VCaP (cell line): ENCODE data around the gene INSYN2A.

Experiments used
- H3K27ac ChIP-seq: fragments of 450-650 bp; 2 replicates; pipeline ENCODE4 v1.5.1; 2017
- TF ChIP-seq, protein P1 (sequence below): fragments of 450-650 bp; conservative IDR thresholded peaks from 2 replicates; pipeline ENCODE4 v1.5.1; 2017; ENCODE audit warnings: mild to moderate bottlenecking, moderate library complexity

The INSYN2A gene

DNA sequence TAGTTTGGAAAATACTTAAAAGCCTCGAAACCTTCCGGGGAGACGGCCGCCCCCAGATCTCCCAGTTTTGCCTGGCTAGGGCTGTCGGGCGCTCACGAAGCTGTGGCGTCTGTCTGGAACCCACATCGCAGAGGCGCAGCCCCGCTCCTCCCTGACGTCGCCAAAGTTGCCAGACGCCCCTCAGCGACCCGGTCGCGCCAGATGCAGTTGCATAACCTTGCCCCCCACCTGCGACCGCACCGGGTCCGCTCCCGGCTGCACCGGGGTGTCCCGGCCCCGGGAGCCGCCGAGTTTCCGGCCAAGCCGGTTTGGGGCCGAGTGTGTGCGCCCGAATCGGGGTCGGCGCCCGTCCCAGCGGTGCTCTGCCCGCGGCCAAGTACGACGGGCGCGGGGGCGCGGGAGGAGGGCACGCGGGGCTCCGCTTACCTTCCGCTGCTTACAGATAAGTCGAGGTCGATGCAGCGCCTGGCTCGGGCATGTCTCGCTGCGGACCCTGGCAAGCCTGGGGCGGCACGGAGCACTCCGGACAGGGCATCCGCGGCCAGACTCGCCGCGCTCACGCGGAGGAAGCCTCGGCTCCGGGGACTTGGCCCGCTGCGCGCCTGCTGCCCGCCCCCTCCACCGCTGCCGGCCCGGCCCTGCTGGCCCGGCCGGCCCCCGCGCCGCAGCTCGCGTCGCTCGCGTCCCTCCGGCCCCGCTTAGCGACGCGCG, 665 bp downstream of the INSYN2A start:
- TF ChIP-seq, protein P1, sequence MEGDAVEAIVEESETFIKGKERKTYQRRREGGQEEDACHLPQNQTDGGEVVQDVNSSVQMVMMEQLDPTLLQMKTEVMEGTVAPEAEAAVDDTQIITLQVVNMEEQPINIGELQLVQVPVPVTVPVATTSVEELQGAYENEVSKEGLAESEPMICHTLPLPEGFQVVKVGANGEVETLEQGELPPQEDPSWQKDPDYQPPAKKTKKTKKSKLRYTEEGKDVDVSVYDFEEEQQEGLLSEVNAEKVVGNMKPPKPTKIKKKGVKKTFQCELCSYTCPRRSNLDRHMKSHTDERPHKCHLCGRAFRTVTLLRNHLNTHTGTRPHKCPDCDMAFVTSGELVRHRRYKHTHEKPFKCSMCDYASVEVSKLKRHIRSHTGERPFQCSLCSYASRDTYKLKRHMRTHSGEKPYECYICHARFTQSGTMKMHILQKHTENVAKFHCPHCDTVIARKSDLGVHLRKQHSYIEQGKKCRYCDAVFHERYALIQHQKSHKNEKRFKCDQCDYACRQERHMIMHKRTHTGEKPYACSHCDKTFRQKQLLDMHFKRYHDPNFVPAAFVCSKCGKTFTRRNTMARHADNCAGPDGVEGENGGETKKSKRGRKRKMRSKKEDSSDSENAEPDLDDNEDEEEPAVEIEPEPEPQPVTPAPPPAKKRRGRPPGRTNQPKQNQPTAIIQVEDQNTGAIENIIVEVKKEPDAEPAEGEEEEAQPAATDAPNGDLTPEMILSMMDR: no peak
- H3K27ac ChIP-seq: no peak overlapping the region; the same call in 1 of the 2 replicates

DNA sequence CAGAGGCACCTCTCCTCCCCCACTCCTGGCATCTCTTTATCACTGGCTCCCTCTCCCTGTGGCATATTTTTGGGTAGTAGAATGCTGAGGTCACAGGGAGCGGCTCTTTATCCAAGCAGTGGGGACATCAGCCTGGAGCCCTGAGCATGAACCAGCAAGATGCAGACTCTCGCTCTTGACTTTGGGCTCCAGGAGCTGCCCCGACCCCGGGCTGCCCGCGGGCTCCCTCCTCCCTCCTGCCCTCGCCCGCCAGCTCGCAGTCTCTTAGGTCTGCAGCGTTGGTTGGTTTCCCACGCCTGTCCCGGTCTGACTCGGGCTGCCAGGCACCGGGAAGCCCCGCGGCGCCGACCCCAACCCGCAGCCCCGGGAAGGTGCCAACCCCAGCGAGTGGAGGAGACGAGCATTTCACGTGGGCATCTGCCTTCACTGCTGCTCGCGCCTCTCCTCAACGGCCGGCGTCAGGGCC, 1.3 kb downstream of the INSYN2A start:
- TF ChIP-seq, protein P1: no peak
- H3K27ac ChIP-seq: no peak overlapping the region

DNA sequence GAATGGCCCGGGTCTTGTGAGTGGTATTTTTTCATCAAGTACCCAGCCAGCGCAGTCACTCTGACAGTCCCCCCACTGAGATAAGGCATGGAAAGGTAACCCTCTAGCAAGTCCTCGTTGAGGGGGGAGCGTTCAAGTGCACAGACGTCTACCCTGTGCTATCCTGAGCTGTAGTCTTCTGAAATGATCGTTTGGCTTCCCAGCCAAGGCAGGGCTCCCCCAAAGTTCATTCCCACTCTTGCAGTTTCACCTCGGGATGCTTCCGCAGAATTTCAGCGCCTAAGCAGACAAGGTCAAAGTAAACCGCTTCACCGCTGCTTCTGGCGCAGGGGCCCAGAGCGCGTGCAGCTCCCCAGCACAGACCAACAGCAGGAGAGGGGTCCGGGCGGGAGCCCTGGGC, 1.8 kb downstream of the INSYN2A start:
- TF ChIP-seq, protein P1: no peak
- no peak overlapping the region for H3K27ac ChIP-seq

DNA sequence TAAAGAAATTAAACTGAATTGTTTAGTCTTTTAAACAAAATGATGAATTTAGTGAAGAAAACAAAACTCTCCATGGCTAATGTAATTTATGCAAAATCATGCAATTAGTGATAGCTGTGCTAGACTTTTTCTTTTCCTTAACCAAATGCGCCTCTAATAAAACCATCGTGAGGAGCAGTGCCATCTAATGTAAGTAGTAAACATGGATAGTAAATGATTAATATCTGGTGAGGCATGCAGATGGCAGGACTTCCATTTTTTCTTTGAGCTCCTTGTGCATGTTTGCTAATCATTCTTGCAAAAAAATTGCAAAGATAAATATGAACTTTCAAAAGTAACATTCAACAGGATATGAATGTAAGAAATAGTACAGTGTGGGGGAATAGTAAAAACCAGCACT, 2.3 kb downstream of the INSYN2A start:
- no peak overlapping the region for H3K27ac ChIP-seq
- TF ChIP-seq, protein P1: no peak

DNA sequence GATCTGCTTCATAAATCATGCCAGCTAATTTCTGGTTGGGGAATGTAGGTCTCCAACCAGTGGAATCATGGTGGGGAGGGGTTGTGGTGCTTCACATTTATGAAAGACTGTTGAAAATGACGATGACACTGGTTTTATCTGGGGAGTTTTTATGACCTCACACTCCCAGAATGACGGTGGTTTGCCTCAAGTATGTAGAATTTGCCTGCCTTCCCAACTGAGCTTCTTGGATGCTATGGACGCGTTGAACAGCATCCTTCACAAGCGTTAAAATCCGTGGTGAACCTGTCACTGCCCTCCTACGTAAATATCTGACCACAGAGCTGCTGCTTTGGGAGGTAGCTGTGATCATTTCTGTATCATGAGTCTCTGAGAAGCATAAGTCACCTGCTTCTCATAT, 3.3 kb downstream of the INSYN2A start:
- H3K27ac ChIP-seq: no peak overlapping the region

DNA sequence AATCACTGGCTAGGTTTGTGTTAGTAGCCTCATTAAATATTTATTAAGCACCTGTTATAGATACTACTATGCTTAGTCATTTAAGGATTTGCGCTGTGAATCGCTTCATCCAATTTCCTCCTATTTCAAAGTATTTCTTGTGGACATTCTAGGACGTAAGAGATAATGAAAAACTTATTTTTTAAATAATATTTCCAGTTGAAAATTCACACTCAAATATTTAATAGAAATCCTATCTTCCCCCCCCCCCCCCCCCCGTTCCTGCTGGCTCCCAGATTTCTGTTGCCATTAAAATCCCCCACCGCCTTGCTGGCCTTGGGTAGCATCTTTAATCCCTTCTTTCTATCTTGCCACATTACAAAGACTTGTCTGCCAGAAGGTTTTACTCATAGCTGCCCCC, 6.0 kb downstream of the INSYN2A start:
- H3K27ac ChIP-seq: no peak overlapping the region
- TF ChIP-seq, protein P1: no peak

More for the DNA sequence above, 3.3 kb downstream of the INSYN2A start:
- TF ChIP-seq, protein P1: no peak

DNA sequence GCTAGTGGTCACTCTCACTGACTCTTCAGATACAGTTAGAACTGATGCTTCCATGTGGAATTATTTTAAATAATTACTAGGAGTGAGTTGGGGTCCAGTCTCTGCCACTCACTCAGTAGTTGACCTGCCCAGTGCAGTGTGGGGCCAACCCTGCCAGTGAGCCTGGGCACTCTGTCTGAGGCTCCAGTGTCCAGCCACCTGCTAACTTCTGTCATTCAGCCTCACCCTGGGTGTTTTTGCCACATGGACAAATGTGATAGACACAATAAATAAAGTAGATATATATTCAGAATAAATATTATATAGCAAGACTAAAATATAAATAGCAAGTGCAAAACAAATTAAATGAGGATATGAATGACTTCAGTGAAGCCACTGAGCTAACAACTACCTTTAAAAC, 7.2 kb downstream of the INSYN2A start:
- no peak overlapping the region for H3K27ac ChIP-seq
- TF ChIP-seq, protein P1: no peak
